ENCODE results near the gene FBXL19.

DNA sequence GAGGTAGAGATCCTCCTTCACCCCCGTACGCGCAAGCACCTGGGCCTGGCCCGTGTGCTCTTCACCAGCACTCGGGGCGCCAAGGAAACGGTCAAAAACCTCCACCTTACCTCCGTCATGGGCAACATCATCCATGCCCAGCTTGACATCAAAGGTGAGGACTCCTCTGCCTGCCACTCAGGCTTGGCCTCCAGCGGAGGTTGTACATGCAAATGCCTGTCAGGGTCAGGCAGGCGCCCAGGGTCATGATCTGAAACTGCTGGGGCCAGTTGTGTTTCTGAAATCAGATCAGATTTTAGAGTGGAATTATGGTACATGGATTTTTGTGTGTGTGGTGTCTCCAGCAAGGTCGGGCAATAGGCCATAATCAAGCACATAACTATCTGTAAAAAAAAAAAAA is 38.0 kb downstream of the FBXL19 start:
- TF ChIP-seq TAF1 (IDR thresholded peaks at IDR 0.05; ENCODE audit: low read depth, low read length) (no peak), PAX5 (IDR thresholded peaks at IDR 0.05; ENCODE audit: insufficient read depth, low read length, severe bottlenecking) (no peak), POLR2A (IDR thresholded peaks at IDR 0.05; ENCODE audit: low read depth, low read length) (no peak), POLR2AphosphoS5 (IDR thresholded peaks at IDR 0.05; ENCODE audit: low read depth, low read length) (no peak), SPI1 (IDR thresholded peaks at IDR 0.05; ENCODE audit: low read depth, low read length) (no peak), POU2F2 (IDR thresholded peaks at IDR 0.05; ENCODE audit: low read depth, low read length) (no peak)
